Coronary artery (tissue), 2 donors: ENCODE results near the gene KCNH4.

Experiments
- DNase-seq: peaks from one replicate; pipeline ENCODE4 v3.0.0-alpha.2; 2017; ENCODE audit warnings: low spot score
- H3K27ac ChIP-seq, 2 donors: fragments of 200-600 bp; sonication (generic); one replicate each; pipeline ENCODE4 v1.5.1; 2016 to 2019
- H3K4me3 ChIP-seq: fragments of 200-600 bp; sonication (generic); 2 replicates; pipeline ENCODE4 v1.5.1; 2016; ENCODE audit warnings: mild to moderate bottlenecking, moderate library complexity
- CTCF ChIP-seq: fragments of 200-600 bp; sonication (generic); IDR thresholded peaks from one replicate; pipeline ENCODE4 v1.5.1; 2019; ENCODE audit warnings: antibody characterized with exemption

KCNH4 gene

GRCh38 chr17:42138749-42139492 lies 42.0 kb downstream of the KCNH4 start:
- Histone ChIP-seq H3K4me3 (no peak overlapping the region), H3K27ac (peak overlapping the region in 1 of 2 donors; percentile 31)
- no peak for DNase-seq
- TF ChIP-seq CTCF, result no peak

- Histone ChIP-seq H3K4me3 (no peak overlapping the region), H3K27ac (peak overlapping the region in 1 of 2 donors; percentile 83)
- no peak for DNase-seq
- no peak for TF ChIP-seq CTCF
These were observed 44.3 kb downstream of the KCNH4 start for GRCh38 chr17:42136654-42137051.

- Histone ChIP-seq H3K27ac (peak overlapping the region; percentile 21 to 83), H3K4me3 (no peak overlapping the region)
- no peak for TF ChIP-seq CTCF
- no peak for DNase-seq
These were observed 45.0 kb downstream of the KCNH4 start for GRCh38 chr17:42135664-42136653.

- no peak for TF ChIP-seq CTCF
- no peak for DNase-seq
- Histone ChIP-seq H3K27ac (peak overlapping the region; percentile 21 to 83), H3K4me3 (no peak overlapping the region)
These were observed 45.8 kb downstream of the KCNH4 start for GRCh38 chr17:42135151-42135550.

GRCh38 chr17:42133461-42134041 lies 47.4 kb downstream of the KCNH4 start:
- H3K4me3 ChIP-seq, result no peak overlapping the region
- no peak for TF ChIP-seq CTCF
- DNase-seq, result no peak
- peak overlapping the region in 1 of 2 donors; percentile 80 for H3K27ac ChIP-seq

GRCh38 chr17:42132941-42133340 lies 48.0 kb downstream of the KCNH4 start:
- H3K27ac ChIP-seq, result peak overlapping the region; percentile 19 to 80
- H3K4me3 ChIP-seq, result no peak overlapping the region
- no peak for TF ChIP-seq CTCF
- DNase-seq, result no peak
